ENCODE results near the gene SUPT7L. TPM values are rescaled to one million over a fixed set of nuclear protein-coding genes. Genes with fewer than 3 reads are reported as not detected.
"Not testable (repeated sequence)": the region's sequence is repeated elsewhere in the genome, so short reads cannot be mapped to it uniquely, and the experiment has no call there.

The SUPT7L gene
- total RNA-seq, 2 experiments from 2014 or later = 36.5 to 37.2 TPM

- CTCF ChIA-PET = interaction anchor here (0.6 to 2.5 kb wide), 9 partner anchors 11 to 259 kb away, joined by 3 to 9 read pairs (median 3); partner anchors contain the start of genes EIF2B4, SLC4A1AP and SUPT7L
- Mint-ChIP-seq H3K27me3 (no peaks in the 10 kb centered on the region), H3K9me3 (no peaks in the 10 kb centered on the region), H3K36me3 (ENCODE audit: low read depth) (peaks cover 36% of the 10 kb centered on the region), H3K4me1 (peaks cover 16% of the 10 kb centered on the region), H3K4me3 (no peak overlapping the region), H3K27ac (no peak overlapping the region)
- no peak for DNase-seq
- POLR2A ChIA-PET = interaction anchor here (0.5 to 3.6 kb wide), 16 partner anchors 11 to 257 kb away, joined by 3 to 37 read pairs (median 8); partner anchors contain the start of genes NRBP1, PPM1G, SLC4A1AP and SNX17
Observed at GRCh38 chr2:27627963-27628766, 35.2 kb downstream of the SUPT7L start.

- H3K27ac Mint-ChIP-seq = peak overlapping the region; percentile 37
- DNase-seq, H3K4me3 Mint-ChIP-seq, H3K27me3 Mint-ChIP-seq, H3K9me3 Mint-ChIP-seq: not testable (repeated sequence)
- ChIA-PET POLR2A (interaction anchor here (3.6 kb wide), 1 partner anchor 44 kb away, joined by 17 read pairs; the partner anchor contains the start of gene ZNF512), CTCF (interaction anchor here (0.6 to 1.8 kb wide), 2 partner anchors 257 to 397 kb away, joined by 3 to 4 read pairs; partner anchors contain the start of gene EIF2B4)
- peaks cover 38% of the 10 kb centered on the region for H3K36me3 Mint-ChIP-seq (ENCODE audit: low read depth)
- peaks cover 11% of the 10 kb centered on the region for H3K4me1 Mint-ChIP-seq
Observed at GRCh38 chr2:27626921-27627320, 36.5 kb downstream of the SUPT7L start.

GRCh38 chr2:27626323-27626722 lies 37.1 kb downstream of the SUPT7L start:
- DNase-seq, H3K9me3 Mint-ChIP-seq, H3K27ac Mint-ChIP-seq, H3K4me1 Mint-ChIP-seq, H3K27me3 Mint-ChIP-seq, H3K4me3 Mint-ChIP-seq: not testable (repeated sequence)
- POLR2A ChIA-PET = interaction anchor here (3.6 kb wide), 1 partner anchor 43 kb away, joined by 17 read pairs; the partner anchor contains the start of gene ZNF512
- H3K36me3 Mint-ChIP-seq (ENCODE audit: low read depth) = peaks cover 38% of the 10 kb centered on the region
- CTCF ChIA-PET = interaction anchor here (0.6 kb wide), 2 partner anchors 196 to 396 kb away, joined by 3 read pairs; no protein-coding TSS in a partner anchor

GRCh38 chr2:27624943-27625342 lies 38.5 kb downstream of the SUPT7L start:
- POLR2A ChIA-PET = no interaction called here
- Mint-ChIP-seq H3K27ac (no peak overlapping the region), H3K9me3 (no peaks in the 10 kb centered on the region), H3K27me3 (no peaks in the 10 kb centered on the region), H3K36me3 (ENCODE audit: low read depth) (peaks cover 41% of the 10 kb centered on the region), H3K4me1 (no peaks in the 10 kb centered on the region), H3K4me3 (no peak overlapping the region)
- CTCF ChIA-PET = interaction anchor here (1.7 kb wide), 1 partner anchor 59 kb away, joined by 4 read pairs; no protein-coding TSS in a partner anchor
- no peak for DNase-seq

- H3K4me1 Mint-ChIP-seq = no peaks in the 10 kb centered on the region
- H3K27ac Mint-ChIP-seq = no peak overlapping the region
- peaks cover 54% of the 10 kb centered on the region for H3K36me3 Mint-ChIP-seq (ENCODE audit: low read depth)
- H3K4me3 Mint-ChIP-seq = no peak overlapping the region
- ChIA-PET POLR2A (no interaction called here), CTCF (no interaction called here)
- DNase-seq = no peak
- no peaks in the 10 kb centered on the region for H3K9me3 Mint-ChIP-seq
- no peaks in the 10 kb centered on the region for H3K27me3 Mint-ChIP-seq
Observed at GRCh38 chr2:27622921-27623384, 40.5 kb downstream of the SUPT7L start.

- Mint-ChIP-seq H3K36me3 (ENCODE audit: low read depth) (peaks cover 66% of the 10 kb centered on the region), H3K4me1 (no peaks in the 10 kb centered on the region), H3K4me3 (no peak overlapping the region), H3K27ac (no peak overlapping the region), H3K27me3 (no peaks in the 10 kb centered on the region), H3K9me3 (no peaks in the 10 kb centered on the region)
- ChIA-PET CTCF (interaction anchor here (0.9 to 1.4 kb wide), 2 partner anchors 30 to 62 kb away, joined by 4 read pairs; no protein-coding TSS in a partner anchor), POLR2A (interaction anchor here (0.6 to 1.2 kb wide), 3 partner anchors 192 to 1273 kb away, joined by 3 read pairs; partner anchors contain the start of genes PPM1G and WDR43)
- DNase-seq = no peak
Observed at GRCh38 chr2:27621524-27621923, 41.9 kb downstream of the SUPT7L start.

- Mint-ChIP-seq H3K4me3 (no peak overlapping the region), H3K4me1 (no peaks in the 10 kb centered on the region), H3K27ac (no peak overlapping the region), H3K27me3 (no peaks in the 10 kb centered on the region), H3K36me3 (ENCODE audit: low read depth) (peaks cover 66% of the 10 kb centered on the region), H3K9me3 (no peaks in the 10 kb centered on the region)
- no peak for DNase-seq
- ChIA-PET POLR2A (interaction anchor here (1.1 kb wide), 1 partner anchor 206 kb away, joined by 4 read pairs; the partner anchor contains the start of gene PPM1G), CTCF (no interaction called here)
Observed at GRCh38 chr2:27615316-27615715, 48.1 kb downstream of the SUPT7L start.

GRCh38 chr2:27613985-27614384 lies 49.4 kb downstream of the SUPT7L start:
- Mint-ChIP-seq H3K4me3 (no peak overlapping the region), H3K27me3 (no peaks in the 10 kb centered on the region), H3K9me3 (no peaks in the 10 kb centered on the region), H3K36me3 (ENCODE audit: low read depth) (peaks cover 60% of the 10 kb centered on the region), H3K4me1 (no peaks in the 10 kb centered on the region), H3K27ac (no peak overlapping the region)
- ChIA-PET POLR2A (interaction anchor here (0.7 to 0.9 kb wide), 2 partner anchors 15 to 58 kb away, joined by 3 read pairs; partner anchors contain the start of genes CCDC121 and GPN1), CTCF (no interaction called here)
- no peak for DNase-seq

- POLR2A ChIA-PET = no interaction called here
- no peaks in the 10 kb centered on the region for H3K4me1 Mint-ChIP-seq
- no peaks in the 10 kb centered on the region for H3K27me3 Mint-ChIP-seq
- H3K9me3 Mint-ChIP-seq = no peaks in the 10 kb centered on the region
- CTCF ChIA-PET = no interaction called here
- DNase-seq = no peak
- peaks cover 59% of the 10 kb centered on the region for H3K36me3 Mint-ChIP-seq (ENCODE audit: low read depth)
- no peak overlapping the region for H3K27ac Mint-ChIP-seq
- no peak overlapping the region for H3K4me3 Mint-ChIP-seq
Observed at GRCh38 chr2:27606611-27607010, 56.8 kb downstream of the SUPT7L start.

Other genes starting within 250 kb of the SUPT7L start
- 100 to 1,000 TPM; 103 to 104 TPM for gene NRBP1, start 235.0 kb downstream of the SUPT7L start, total RNA-seq
- gene KRTCAP3, start 221.2 kb downstream of the SUPT7L start, total RNA-seq = 10 to 100 TPM in 1 of 2 experiments, 1 to 10 TPM in 1; 7.5 to 10.1 TPM
- gene IFT172, start 173.9 kb downstream of the SUPT7L start, total RNA-seq = 1 to 10 TPM; 7.9 to 9.9 TPM
- gene FNDC4, start 168.4 kb downstream of the SUPT7L start, total RNA-seq = not detected
- gene GCKR, start 166.8 kb downstream of the SUPT7L start, total RNA-seq = not detected
- gene ZNF512, start 80.6 kb downstream of the SUPT7L start, total RNA-seq = 10 to 100 TPM; 31.4 to 34.0 TPM
- gene CCDC121, start 34.6 kb downstream of the SUPT7L start, total RNA-seq = under 1 TPM; 0.78 to 0.90 TPM
- gene GPN1, start 34.6 kb downstream of the SUPT7L start, total RNA-seq = 10 to 100 TPM; 45.0 to 45.8 TPM
- gene SLC4A1AP, start 275 bp upstream of the SUPT7L start, total RNA-seq = 10 to 100 TPM; 27.3 to 27.9 TPM
- 10 to 100 TPM; 58.4 to 58.6 TPM for gene MRPL33, start 108.1 kb upstream of the SUPT7L start, total RNA-seq
- gene RBKS, start 226.8 kb upstream of the SUPT7L start, total RNA-seq = 1 to 10 TPM; 2.2 to 2.8 TPM
- 10 to 100 TPM; 51.4 to 56.6 TPM for gene BABAM2, start 227.1 kb upstream of the SUPT7L start, total RNA-seq